Activated gamma-delta T cell treated with anti-CD3 and anti-CD28 coated beads, Interleukin-2, amount 50 U/mL, for 16 hours (primary cell): Measurements from ENCODE around the gene POGZ.

ENCODE experiments used
- DNase-seq: peaks from one replicate; pipeline ENCODE4 v3.0.0-alpha.2; 2020; ENCODE audit warnings: low read depth

The POGZ gene

DNA sequence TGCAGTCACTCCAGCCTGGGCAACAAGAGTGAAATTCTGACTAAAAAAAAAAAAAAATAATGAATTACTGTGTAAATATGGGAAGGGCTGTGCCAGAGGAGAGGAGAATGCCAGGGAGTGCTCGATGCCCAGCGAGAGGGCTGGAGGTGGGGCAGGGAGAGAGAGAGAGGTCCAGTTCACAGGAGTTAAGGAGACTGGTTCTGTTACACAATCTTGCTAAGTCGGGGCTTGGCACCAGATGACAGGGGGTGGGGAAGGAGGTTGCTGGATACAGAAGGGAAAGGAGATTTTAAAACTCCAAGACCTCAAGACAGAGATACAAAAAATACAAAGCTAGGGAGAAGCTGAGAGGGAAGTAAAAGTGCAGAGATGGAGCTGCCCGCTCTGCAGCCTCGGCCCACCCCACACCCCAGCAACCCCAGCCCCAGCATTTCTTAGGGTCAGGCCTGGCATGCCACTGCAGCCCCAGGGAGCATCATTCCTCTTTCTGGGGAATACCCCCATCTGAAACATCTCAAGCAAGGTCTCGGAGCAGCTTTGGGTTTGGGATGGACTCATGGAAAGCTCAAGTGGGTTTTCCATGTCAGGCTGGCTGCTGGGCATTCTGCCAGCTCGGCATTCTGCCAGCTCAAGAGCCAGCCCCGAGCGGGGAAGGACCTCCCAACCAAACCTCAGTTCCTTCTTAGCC, 87.8 kb downstream of the POGZ start:
- no peak for DNase-seq

DNA sequence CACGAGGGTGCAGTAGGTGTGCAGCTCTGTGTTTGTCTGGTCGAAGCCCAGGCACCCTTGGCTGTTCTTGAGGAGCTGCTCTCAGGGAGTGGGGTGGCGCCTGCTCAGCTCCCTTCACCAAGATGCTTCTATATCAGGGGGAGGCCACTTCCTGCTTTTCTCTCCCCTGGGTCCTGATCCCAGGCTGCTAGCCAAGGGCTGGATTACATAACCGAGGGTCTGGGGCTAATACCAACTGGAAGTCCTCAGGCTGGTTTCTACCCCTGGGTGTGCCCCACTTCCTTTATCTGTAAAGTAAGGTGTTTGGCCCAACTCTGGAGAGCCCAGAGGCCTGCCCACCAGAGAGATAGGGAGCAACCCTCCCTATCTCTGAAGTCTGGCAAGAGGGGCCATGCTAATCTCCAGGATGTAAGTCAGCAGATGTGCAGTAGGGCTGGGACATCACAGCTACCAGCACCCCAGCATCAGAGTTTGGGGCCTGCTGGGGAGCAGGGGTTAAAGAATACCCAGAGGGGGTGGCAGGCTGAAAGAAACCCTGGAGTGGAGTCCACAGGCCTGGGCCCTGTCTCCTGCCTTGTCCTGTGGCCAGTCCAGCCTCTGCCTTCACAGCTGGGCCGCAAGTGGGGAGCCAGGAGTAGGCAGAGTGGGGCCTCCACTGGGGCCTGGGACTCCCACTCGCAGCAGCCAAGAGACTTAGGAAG, 88.9 kb downstream of the POGZ start:
- no peak for DNase-seq

DNA sequence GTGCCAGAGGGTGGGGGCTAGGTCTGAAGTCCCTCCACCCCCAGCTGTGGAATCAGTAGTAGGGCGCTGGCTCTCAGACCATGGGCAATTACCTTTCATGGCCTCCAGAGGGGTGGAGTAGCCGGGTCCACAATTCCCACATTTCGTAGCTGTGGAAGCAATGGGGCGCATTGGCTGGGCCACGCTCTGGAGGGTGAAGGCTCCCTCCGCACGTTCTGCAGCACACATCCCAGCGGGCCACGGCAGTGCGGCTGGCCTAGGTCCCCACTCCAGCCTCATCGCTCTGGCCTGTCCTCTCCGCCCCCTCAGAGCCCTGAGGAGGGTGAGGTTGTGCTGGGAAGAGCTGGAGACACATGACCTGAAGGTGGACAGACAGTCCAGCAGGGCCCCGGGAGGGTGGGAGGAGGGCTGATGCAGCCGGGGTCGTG, 89.7 kb downstream of the POGZ start:
- DNase-seq, result no peak

DNA sequence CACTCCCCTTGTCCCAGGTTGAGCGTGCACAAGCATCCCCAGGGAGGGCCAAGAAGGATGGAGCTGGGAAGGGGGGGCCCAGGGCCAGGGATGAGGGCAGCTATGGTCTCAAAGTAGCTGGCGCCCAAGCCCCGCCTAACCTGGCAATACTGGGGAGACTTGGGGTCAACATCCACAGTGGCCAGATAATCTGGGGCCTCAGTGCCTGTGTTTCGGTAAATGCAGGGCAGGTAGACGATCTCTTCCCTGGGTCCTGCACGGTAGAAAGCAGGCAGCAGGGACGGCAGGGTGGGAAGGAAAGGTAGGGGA, 90.0 kb downstream of the POGZ start:
- no peak for DNase-seq

DNA sequence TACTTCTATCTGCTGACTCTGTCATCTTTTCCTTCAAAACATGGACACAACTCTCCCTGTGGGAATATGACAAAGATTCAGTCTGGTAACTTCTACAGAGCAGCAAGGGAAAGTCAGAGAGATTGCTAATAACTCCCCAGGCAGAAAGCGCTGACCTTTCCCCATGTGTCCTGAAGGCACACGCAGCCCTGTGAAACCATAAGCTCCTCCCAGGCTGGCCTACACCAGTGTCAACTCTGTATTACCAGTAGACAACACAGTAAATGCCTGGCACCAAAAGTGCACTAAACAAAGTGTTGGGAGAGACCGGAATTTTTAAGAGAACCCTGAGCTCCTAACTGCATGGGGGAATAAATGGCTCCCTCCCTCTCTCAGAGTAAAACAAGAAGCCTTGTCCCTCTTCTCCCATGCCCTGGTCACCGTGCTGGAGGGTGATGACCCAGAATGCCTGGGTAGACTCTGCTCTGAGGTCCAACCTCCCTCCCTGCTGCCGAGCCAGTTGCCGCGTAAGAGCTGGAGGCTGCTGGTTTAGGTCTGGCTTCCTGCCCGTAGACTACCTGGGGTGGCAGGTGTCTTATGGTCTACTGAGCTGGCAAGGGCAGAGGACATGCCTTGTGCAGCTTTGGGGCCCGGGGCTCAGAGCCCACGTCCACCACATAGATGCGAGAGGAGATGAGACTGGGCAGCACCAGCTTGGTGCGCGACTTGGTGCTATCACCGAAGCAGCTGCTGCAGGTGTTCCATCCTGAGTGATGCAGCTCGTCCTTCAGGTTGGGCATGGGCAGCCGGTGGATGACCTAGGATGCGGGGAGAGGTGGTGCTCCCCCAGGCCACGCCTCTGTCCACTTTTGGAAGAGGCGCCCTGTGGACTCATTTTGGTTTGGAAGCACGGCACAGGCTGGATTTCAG, 90.6 kb downstream of the POGZ start:
- no peak for DNase-seq

DNA sequence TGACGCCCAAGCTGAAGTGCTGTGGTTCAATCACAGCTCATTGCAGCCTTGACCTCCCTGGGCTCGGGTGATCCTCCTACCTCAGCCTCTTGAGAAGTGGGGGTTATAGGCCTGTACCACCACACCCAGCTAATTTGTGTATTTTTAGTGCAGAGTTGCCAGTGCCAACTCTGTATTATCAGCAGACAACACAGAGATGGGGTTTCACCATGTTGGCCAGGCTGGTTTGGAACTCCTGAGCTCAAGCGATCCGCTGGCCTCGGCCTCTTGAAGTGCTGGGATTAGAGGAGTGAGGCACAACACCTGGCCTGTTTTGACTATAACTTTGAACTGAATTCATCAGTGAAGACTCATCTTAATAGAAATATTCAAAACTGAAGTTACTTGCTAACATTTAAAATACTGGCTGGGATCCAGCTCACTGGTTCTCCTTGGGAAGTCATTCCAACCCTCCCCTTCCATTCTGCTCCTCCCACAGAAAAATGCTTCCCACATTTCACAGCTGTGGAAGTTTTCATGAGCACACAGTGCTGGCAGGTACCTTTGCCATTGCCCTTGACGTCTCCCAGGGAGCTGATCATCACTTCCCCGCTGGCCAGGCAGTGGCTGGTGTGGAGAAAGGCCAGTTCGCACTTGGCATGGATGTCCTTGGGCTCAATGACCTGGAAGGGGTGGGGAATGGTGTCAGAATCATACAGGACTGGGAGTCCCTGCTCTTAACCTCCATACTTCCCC, 91.5 kb downstream of the POGZ start:
- DNase-seq, result no peak

DNA sequence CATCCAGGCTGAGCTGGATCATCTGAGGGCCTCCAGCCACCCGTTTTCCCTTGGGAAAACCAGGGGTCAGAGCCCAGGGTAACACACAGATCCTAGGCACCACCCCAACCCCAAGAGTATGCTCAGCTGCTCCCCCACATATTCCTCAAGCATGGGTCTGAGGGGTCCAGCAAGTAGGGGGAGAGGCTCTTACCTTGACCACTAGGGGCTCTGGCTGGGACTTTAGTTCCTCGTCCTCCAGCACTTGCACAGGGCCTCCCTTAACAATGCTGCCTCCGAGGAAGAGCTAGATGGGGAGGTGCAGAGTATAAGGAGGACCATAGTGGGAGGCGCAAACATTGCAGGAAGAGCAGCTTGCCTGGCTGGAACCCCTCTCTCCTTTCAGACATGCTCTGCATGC, 94.3 kb downstream of the POGZ start:
- DNase-seq, result no peak

DNA sequence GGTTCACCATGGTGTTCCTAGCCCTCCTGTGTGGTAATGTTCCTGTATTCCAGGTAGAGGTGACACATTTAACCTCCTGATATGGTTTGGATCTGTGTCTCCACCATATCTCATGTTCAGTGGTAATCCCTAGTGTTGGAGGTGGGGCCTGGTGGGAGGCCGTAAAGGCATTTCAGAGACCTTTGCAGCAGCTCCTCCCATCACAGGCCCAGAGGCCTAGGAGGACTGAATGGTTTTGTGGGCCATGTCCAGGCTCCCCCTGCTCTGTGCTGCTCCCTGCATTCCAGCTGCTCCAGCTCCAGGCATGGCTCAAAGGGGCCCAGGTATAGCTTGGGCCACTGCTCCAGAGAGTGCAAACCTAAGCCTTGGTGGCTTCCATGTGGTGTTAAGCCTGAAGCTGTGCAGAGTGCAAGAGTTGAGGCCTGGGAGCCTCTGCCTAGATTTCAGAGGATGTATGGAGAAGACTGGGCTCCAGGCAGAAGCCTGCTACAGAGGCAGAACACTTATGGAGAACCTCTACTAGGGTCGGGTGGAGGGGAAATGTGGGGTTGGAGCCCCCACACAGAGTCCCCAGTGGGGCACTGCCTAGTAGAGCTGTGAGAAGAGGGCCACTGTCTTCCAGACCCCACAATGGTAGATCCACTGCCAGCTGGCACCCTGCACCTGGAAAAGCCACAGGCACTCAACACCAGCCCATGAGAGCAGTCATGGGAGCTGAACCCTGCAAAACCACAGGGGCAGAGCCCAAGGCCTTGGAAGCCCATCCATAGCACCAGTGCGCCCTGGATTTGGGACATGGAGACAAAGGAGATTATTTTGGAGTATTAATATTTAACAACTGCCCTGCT, 96.8 kb downstream of the POGZ start:
- DNase-seq, result no peak

DNA sequence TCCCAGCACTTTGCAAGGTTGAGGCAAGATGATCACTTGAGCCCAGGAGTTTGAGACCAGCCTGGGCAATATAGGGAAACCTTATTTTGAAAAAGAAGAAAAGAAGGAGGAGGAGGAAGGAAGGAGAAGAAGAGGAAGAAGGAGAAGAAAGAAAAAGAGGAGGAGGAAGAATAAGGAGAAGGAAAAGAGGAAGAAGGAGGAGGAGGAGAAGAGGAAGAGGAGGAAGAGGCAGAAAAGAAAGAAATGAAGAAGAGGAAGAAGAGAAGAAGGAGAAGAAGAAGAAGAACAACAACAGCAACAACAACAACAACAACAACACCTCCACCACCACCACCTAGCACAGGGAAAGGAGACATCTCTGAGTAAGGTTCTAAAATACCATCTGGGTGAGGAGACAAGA, 97.4 kb downstream of the POGZ start:
- DNase-seq, result no peak

DNA sequence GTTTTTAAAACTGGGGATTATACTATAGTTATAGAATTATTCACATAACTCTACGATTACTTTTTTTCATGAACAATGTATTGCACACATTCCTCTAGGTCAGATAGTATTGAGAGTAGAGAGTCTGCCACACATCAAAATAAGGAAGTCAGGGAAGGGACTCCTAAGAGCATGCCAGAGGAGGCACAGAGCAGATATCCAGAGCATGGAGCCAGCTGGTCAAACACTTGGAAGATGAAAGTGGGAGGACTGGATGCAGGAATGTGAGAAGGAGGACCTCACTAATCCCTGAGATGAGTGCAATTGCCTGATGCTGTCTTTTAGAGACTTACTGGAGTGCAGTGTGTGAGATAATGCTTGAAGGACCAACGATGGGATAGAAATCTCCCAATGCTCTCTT, 102.6 kb downstream of the POGZ start:
- DNase-seq, result no peak
